Epithelial cell of esophagus (primary cell): Measurements from ENCODE around the gene DCUN1D2.
A peak's percentile ranks its signal among the peaks of the same experiment; 100 is the strongest.

Experiments
- DNase-seq: peaks from one replicate; pipeline ENCODE4 v3.0.0; 2010; ENCODE audit warnings: low read depth
- H3K4me3 ChIP-seq: 2 replicates; pipeline ENCODE4 v1.5.1; 2011; ENCODE audit warnings: mild to moderate bottlenecking, low read length, control low read depth
- TF ChIP-seq, protein P1 (sequence below): IDR thresholded peaks from 2 replicates; pipeline ENCODE4 v1.5.1; 2011; ENCODE audit warnings: low read depth, mild to moderate bottlenecking, low read length, control low read depth, inconsistent platforms; ENCODE audit not compliant: insufficient read depth; ENCODE audit errors: missing control alignments

The DCUN1D2 gene

GRCh38 chr13:113536461-113537110, 46.1 kb upstream of the DCUN1D2 start:
- H3K4me3 ChIP-seq: no peak overlapping the region
- TF ChIP-seq, protein P1, sequence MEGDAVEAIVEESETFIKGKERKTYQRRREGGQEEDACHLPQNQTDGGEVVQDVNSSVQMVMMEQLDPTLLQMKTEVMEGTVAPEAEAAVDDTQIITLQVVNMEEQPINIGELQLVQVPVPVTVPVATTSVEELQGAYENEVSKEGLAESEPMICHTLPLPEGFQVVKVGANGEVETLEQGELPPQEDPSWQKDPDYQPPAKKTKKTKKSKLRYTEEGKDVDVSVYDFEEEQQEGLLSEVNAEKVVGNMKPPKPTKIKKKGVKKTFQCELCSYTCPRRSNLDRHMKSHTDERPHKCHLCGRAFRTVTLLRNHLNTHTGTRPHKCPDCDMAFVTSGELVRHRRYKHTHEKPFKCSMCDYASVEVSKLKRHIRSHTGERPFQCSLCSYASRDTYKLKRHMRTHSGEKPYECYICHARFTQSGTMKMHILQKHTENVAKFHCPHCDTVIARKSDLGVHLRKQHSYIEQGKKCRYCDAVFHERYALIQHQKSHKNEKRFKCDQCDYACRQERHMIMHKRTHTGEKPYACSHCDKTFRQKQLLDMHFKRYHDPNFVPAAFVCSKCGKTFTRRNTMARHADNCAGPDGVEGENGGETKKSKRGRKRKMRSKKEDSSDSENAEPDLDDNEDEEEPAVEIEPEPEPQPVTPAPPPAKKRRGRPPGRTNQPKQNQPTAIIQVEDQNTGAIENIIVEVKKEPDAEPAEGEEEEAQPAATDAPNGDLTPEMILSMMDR: no peak
- no peak for DNase-seq

GRCh38 chr13:113535381-113535781, 44.9 kb upstream of the DCUN1D2 start:
- H3K4me3 ChIP-seq: no peak overlapping the region
- TF ChIP-seq, protein P1: no peak
- DNase-seq: no peak

DNA sequence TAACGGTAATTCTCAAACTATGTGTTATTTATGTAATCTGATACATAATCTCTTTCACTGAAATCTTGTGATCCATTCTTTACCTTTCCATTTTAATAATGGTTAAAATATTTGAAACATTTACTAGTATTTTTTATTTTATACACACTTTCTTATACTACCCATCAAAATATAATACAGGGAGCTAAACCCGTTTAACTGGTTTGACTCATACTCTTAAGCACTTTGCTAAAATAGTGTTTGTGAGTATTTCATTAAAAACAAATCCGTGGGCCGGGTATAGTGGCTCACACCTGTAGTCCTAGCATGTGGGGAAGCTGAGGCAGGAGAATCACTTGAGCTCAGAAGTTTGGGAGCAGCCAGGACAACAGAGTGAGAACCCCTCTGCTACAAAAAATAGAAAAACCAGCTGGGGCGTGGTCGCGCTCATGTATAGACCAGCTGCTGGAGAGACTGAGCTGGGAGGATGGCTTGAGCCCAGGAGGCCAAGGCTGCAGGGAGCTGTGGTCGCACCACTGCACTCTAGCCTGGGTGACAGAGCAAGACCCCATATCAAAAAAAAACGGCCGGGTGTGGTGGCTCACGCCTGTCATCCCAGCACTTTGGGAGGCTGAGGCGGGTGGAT, 43.8 kb upstream of the DCUN1D2 start:
- TF ChIP-seq, protein P1: no peak
- H3K4me3 ChIP-seq: no peak overlapping the region
- DNase-seq: peak; percentile 67

DNA sequence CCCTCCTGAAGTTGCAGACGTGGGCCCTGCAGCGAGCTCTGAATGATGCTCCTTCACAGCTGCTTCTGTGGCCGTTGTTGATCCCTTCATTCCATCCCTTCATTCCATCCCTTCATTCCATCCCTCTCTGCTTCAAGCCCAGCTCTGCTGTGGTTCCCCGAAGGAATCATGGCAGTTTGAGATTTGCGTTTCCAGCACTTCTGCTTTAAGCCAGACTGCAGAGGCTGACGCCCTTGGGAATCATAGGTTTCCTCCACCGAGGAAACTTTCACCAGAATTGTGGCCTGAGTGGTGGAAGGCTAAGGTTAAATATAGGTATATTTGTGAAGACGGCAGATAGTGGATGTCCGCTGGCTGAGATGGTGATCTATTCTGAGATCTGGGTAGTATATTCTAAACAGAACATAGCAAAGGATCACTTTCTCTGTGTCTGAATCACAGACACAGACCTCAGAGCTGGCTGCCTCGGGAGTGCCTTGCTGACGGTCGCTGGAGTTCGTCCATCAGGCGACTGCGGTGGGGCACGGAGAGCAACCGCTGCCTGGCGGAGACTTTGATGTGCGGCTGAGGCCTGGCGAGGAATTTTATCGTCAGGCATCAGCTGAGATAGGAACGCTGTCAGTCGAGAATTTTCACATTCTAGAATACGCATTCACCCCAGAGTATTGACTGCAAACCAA, 42.8 kb upstream of the DCUN1D2 start:
- no peak overlapping the region for H3K4me3 ChIP-seq
- no peak for DNase-seq
- TF ChIP-seq, protein P1: no peak

GRCh38 chr13:113532156-113532806, 41.8 kb upstream of the DCUN1D2 start:
- no peak overlapping the region for H3K4me3 ChIP-seq
- no peak for DNase-seq
- TF ChIP-seq, protein P1: no peak

DNA sequence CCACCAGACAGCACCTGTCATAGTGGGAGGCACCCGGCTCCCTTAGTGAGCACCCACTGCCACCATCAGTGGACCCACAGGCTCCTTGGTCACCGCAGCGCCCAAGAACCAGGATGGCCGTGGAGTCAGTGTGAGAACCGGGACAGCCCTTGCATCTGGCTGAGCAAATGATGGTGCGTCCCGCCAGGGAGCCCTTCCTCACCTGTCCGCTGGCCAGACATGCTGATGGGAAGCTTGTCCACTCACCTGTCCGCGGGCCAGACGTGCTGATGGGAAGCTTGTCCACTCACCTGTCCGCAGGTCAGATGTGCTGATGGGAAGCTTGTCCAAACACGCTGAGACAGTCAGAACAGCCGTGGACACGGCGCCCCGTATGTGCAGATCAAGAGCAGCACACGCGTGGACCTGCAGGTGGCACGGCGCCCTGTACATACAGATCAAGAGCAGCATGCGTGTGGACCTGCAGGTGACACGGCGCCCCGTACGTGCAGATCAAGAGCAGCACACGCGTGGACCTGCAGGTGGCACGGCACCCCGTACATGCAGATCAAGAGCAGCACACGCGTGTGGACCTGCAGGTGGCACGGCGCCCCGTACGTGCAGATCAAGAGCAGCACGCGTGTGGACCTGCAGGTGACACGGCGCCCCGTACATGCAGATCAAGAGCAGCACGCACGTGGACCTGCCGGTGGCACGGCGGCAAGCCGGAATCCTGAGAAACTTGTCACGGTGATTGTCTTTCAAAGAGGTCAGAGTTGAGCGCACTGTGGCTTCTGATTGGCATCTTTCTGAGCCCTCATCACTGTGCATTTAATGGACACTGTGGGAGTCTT, 40.7 kb upstream of the DCUN1D2 start:
- TF ChIP-seq, protein P1: no peak
- DNase-seq: no peak
- no peak overlapping the region for H3K4me3 ChIP-seq
